IPS DF 6.9 (cell line): Measurements from ENCODE around the gene TARM1.

Experiments
- DNase-seq: peaks from one replicate; pipeline ENCODE4 v3.0.0-alpha.2; 2013; ENCODE audit warnings: low read depth, low spot score
- H3K27ac ChIP-seq: one replicate; pipeline ENCODE4 v1.5.1; 2013; ENCODE audit warnings: low read length, control low read depth
- H3K27me3 ChIP-seq: 2 replicates; pipeline ENCODE4 v1.6.1; 2013; ENCODE audit warnings: mild to moderate bottlenecking, low read length; ENCODE audit not compliant: control insufficient read depth, insufficient read depth
- H3K36me3 ChIP-seq: 2 replicates; pipeline ENCODE4 v1.6.1; 2013; ENCODE audit warnings: low read length; ENCODE audit not compliant: control insufficient read depth, insufficient read depth
- H3K4me1 ChIP-seq: 2 replicates; pipeline ENCODE4 v1.6.1; 2013; ENCODE audit warnings: low read length; ENCODE audit not compliant: control insufficient read depth, insufficient read depth
- H3K4me3 ChIP-seq: 2 replicates; pipeline ENCODE4 v1.5.1; 2013; ENCODE audit warnings: mild to moderate bottlenecking, low read length
- H3K9me3 ChIP-seq: 2 replicates; pipeline ENCODE4 v1.6.1; 2013; ENCODE audit warnings: low read length, inconsistent platforms; ENCODE audit not compliant: control insufficient read depth, insufficient read depth
- WGBS: extraction: QIAGEN DNeasy Blood & Tissue Kit; methylation state at CpG from one replicate; pipeline ENCODE4 v1.1.7; 2013; ENCODE audit warnings: mixed read lengths, missing lambda C conversion rate; ENCODE audit not compliant: insufficient read length, insufficient coverage; 5-methylcytosine and 5-hydroxymethylcytosine counted together

The TARM1 gene

DNA sequence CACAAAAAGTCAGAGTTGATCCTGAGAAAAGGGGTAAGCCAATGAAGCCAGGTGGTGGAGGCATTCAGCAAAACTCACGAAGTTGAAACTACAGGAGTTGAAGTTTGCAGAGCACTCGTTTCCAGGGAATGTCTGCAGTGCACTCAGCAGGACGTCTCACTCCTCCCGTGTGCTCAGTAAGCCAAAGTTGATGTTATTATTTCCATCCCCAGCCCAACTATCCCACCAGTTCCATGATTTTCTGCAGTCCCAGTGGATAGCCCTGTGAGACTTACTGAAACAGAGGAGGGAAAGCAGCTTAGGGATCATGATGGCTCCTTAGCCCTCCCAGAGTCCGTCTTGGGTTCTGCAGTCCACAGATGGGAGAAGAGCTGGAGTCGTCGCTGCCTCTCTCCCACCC is at the start of gene TARM1:
Gene TARM1 (minus strand): TSS at position 334 of the 400 bp plus-strand sequence. CDS start 25 bp downstream, at position 309.
- no peak within 1 kb of the TSS for H3K4me3 ChIP-seq
- no peaks in the 10 kb centered on the region for H3K4me1 ChIP-seq
- no peaks in the 10 kb centered on the region for H3K27me3 ChIP-seq
- DNase-seq: no peak
- H3K9me3 ChIP-seq: peaks cover 2% of the 10 kb centered on the region; the same call in 1 of the 2 replicates
- WGBS: no CpG with 5 or more reads among the region's 7 CpGs
- H3K36me3 ChIP-seq: no peaks in the 10 kb centered on the region
- H3K27ac ChIP-seq: no peak within 1 kb of the TSS

DNA sequence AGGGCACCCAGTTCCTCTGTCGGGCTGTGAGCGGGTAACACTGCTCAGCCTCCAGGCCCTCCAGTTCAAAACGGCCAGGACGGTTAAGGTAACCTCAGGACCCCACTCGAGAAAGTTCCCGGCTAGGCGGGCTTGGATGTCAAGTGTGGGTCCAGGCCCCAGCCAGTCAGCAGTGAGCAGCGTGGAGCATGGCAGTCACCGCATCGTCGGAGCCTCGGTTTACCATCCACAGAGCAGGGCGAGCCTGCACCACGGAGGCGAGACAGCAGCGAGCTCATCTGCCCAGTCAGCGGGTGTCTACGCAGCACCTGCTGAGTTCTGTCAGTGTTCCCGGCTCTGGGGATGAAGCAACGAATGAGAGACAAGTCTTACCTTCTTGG is 48.4 kb upstream of the TARM1 start:
- no CpG with 5 or more reads among the region's 20 CpGs for WGBS
- no peaks in the 10 kb centered on the region for H3K4me1 ChIP-seq
- H3K27me3 ChIP-seq: no peaks in the 10 kb centered on the region
- H3K27ac ChIP-seq: no peak overlapping the region
- DNase-seq: no peak
- no peaks in the 10 kb centered on the region for H3K9me3 ChIP-seq
- peaks cover 37% of the 10 kb centered on the region for H3K36me3 ChIP-seq
- no peak overlapping the region for H3K4me3 ChIP-seq

DNA sequence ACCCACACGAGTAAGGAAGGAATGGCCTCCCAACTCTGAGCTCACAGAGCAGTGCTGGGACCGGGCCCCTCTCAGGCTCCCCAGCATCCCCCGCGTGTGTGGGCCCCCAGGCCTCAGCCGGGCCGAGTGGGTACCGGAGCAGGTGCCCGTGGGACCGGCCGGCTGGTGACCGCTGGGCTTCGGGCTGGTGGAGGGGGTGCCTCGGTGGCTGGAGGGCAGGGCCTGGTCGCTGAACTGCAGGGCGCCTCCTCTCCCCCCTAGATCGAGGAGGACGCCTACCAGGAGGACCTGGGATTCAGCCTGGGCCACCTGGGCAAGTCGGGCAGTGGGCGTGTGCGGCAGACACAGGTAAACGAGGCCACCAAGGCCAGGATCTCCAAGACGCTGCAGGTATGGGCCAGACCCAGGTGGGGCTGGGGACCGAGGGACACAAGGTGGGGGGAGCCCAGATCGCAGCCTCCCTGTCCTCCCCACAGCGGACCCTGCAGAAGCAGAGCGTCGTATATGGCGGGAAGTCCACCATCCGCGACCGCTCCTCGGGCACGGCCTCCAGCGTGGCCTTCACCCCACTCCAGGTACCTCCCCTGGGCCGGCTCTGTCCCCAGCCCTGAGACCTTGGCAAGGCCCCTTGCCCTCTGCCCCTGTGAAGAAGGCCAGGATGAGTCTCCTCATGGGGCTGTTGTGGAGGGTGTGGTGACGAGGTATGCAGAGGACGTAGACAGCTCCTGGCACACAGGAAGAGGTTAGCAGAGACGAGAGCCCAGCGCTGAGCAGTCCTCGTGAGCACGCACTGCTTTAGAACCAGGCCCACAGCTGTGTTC is 47.8 kb upstream of the TARM1 start:
- Histone ChIP-seq H3K4me1 (no peaks in the 10 kb centered on the region), H3K27ac (no peak overlapping the region), H3K9me3 (no peaks in the 10 kb centered on the region), H3K36me3 (peaks cover 43% of the 10 kb centered on the region), H3K4me3 (no peak overlapping the region), H3K27me3 (no peaks in the 10 kb centered on the region)
- WGBS: no CpG with 5 or more reads among the region's 41 CpGs
- DNase-seq: no peak

DNA sequence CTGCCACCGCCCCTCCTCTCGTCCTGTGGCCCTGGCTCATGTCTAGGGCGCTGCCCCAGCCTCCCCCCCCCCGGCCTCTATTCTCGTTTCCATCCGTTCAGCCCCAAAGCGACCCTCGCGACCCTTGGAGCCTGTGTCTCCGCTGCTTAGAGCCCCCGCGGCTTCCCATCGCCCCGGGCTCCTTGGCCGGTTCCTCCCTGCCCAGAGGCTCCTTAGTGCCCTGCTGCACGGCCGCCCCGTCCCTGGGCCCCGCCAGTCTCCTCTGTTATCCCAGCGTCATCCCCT is 47.2 kb upstream of the TARM1 start:
- H3K9me3 ChIP-seq: no peaks in the 10 kb centered on the region
- WGBS: no CpG with 5 or more reads among the region's 20 CpGs
- no peaks in the 10 kb centered on the region for H3K27me3 ChIP-seq
- H3K4me3 ChIP-seq: no peak overlapping the region
- H3K36me3 ChIP-seq: peaks cover 49% of the 10 kb centered on the region
- DNase-seq: no peak
- no peak overlapping the region for H3K27ac ChIP-seq
- H3K4me1 ChIP-seq: no peaks in the 10 kb centered on the region

DNA sequence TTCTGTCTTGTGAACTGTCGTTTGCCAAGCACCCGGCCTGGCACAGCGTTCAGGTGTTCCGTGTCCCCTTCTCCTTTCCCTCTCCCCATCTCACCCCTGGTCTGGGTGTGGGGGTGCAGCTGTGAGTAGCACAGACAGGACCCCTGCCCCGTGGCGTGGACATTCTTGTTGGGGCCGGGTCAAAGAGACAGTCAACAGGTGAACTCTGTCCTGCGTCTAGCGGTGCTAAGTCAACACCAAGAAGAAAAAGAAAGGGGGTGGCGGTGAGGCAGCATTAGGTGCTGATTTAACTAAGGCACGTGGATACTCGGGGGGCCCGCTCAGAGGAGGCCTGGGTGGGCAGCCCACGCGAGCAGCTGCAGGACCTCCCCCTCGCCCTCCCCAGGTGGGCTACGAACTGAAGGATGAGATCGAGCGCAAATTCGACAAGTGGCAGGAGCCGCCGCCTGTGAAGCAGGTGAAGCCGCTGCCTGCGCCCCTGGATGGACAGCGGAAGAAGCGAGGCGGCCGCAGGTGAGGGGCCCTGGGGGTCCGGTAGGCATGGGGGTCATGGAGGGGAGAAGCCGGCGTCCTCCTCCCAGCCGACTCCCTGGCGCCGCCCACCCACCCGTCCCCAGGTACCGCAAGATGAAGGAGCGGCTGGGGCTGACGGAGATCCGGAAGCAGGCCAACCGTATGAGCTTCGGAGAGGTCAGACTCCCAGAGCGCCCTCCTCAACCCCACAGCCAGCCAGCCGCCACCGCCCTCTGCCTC is 46.7 kb upstream of the TARM1 start:
- DNase-seq: no peak
- Histone ChIP-seq H3K36me3 (peaks cover 54% of the 10 kb centered on the region), H3K27me3 (no peaks in the 10 kb centered on the region), H3K27ac (no peak overlapping the region), H3K4me1 (no peaks in the 10 kb centered on the region), H3K9me3 (no peaks in the 10 kb centered on the region), H3K4me3 (no peak overlapping the region)
- no CpG with 5 or more reads among the region's 44 CpGs for WGBS

DNA sequence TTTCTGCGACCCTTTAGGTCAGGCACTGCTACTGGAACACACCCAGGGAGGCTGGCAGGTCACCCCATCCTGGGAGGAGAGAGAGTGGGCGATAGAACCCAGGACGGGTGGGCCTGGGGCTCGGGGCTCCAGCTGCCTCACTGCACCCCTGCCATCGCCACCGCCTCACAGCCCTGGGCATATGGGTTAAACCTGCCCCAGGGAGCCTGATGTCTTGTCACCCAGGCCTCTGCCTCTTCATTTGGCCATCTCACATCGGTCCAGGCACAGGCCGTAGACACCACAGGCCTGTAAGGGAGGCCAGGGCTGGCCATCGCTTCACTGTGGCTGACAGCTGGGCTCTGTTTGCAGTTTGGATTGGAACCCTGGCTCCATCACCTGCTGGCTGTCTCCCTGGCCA is 44.5 kb upstream of the TARM1 start:
- H3K4me1 ChIP-seq: no peaks in the 10 kb centered on the region
- no peaks in the 10 kb centered on the region for H3K27me3 ChIP-seq
- no peak overlapping the region for H3K4me3 ChIP-seq
- WGBS: no CpG with 5 or more reads among the region's 9 CpGs
- H3K36me3 ChIP-seq: peaks cover 62% of the 10 kb centered on the region
- no peak for DNase-seq
- no peaks in the 10 kb centered on the region for H3K9me3 ChIP-seq
- H3K27ac ChIP-seq: no peak overlapping the region

DNA sequence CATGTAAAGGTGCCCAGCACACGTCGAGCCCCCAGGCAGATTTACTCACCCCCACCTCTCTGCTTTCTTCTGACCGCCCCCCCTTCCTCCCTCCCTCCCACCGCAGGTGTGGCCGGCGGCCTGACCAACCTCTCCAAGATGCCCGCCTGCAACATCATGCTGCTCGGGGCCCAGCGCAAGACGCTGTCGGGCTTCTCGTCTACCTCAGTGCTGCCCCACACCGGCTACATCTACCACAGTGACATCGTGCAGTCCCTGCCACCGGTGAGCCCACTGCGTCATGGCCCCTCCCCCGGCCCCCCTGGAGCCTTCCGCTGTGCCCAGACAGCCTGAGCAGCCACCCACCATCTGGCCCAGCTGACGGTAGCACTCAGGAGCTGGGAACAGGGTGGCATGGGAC is 43.2 kb upstream of the TARM1 start:
- Histone ChIP-seq H3K36me3 (peaks cover 64% of the 10 kb centered on the region), H3K4me1 (no peaks in the 10 kb centered on the region)

DNA sequence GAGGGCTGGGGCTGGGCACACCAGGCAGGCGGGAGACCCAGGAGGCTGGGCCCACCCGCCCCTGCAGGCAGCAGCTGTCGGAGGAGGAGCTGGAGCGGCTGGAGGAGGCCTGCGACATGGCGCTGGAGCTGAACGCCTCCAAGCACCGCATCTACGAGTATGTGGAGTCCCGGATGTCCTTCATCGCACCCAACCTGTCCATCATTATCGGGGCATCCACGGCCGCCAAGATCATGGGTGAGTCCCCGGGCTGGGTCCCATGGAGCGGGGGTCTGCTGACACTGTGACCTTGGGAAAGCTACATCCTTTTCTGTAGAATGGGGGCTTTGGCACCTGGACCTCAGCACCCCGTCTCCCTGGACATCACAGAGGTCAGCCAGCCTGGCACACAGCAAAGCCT is 42.5 kb upstream of the TARM1 start:
- peaks cover 57% of the 10 kb centered on the region for H3K36me3 ChIP-seq

More for the DNA sequence above, 43.2 kb upstream of the TARM1 start:
- no peaks in the 10 kb centered on the region for H3K27me3 ChIP-seq
- WGBS: no CpG with 5 or more reads among the region's 19 CpGs
- no peaks in the 10 kb centered on the region for H3K9me3 ChIP-seq
- no peak overlapping the region for H3K27ac ChIP-seq
- no peak overlapping the region for H3K4me3 ChIP-seq
- DNase-seq: no peak

DNA sequence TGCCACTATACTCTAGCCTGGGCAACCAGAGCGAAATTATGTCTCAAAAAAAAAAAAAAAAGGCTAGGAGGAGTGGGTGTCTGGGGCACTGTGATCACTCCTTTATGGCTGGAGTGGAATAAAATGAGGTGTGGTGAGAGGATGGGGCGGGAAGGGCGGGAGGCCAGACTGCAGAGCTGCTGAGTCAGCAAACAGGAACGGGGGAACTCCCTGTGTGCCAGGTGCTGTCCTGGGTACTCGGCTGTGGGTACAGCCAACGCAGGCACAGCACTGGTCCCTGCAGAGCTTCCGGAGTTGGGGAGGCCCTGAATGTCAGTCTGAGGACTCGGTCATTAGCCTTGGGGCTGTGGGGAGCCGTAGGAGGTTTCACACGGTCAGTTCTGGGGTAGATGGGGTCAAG is 40.1 kb upstream of the TARM1 start:
- peaks cover 47% of the 10 kb centered on the region for H3K36me3 ChIP-seq

More for the DNA sequence above, 42.5 kb upstream of the TARM1 start:
- Histone ChIP-seq H3K27ac (no peak overlapping the region), H3K4me1 (no peaks in the 10 kb centered on the region), H3K9me3 (no peaks in the 10 kb centered on the region), H3K27me3 (no peaks in the 10 kb centered on the region), H3K4me3 (no peak overlapping the region)
- no CpG with 5 or more reads among the region's 17 CpGs for WGBS
- DNase-seq: no peak

DNA sequence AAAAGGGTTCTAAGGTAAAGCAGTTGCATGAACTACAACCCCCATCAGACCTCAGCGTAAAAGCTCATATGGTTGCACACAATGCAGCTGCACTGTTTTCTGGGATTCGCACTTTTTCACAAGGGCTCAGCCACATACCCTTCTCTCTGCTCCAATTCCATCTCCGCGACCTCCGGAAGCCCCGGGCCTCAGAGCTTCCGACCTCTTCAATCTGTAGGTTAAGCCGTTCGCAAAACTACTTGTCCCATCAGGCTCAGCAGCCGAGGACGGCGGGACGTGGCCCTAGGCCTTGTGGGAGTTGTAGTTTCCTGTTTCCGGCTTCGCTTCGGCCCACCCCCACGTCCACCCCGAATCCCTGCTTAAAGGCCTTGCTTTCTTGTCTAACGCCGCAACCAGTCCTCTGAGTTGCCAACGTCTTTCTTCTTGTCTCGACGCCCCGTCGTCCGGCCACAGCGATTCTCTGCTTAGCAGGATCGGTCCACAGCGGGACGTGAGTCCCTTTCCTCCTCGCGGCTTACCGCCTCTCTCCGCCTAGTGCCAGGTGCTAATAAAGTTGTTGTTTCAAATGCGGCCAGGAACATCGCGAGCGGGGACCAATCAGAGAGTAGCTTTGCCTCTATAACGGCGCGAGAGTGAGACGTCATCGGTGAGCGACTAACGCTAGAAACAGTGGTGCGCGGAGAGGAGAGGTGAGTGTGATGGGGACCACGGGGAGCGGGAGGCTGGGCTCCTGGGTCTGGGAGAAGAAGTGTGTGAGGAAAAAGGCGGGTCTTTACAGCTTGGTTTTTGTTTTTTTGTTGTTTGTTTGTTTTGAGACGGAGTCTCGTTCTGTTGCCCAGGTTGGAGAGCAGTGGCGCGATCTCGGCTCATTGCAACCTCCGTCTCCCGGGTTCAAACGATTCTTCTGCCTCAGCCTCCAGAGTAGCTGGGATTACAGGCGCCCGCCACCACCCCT is 34.2 kb upstream of the TARM1 start, which contains the start of the genes PRPF31 and TFPT:
Gene PRPF31 (plus strand): TSS at position 646 of the 955 bp plus-strand sequence. CDS start 2,525 bp downstream, outside the sequence.
Gene TFPT (minus strand): TSS at position 549 of the 955 bp plus-strand sequence. CDS start 388 bp downstream, at position 161.
- Histone ChIP-seq H3K36me3 (peaks cover 11% of the 10 kb centered on the region; the same call in 1 of the 2 replicates), H3K9me3 (no peaks in the 10 kb centered on the region), H3K27ac (no peak within 1 kb of the TSS), H3K4me1 (no peaks in the 10 kb centered on the region; the same call in 1 of the 2 replicates), H3K27me3 (no peaks in the 10 kb centered on the region), H3K4me3 (peak within 1 kb of the TSS; percentile 51)
- no CpG with 5 or more reads among the region's 60 CpGs for WGBS
- peak; percentile 97 for DNase-seq

More for the DNA sequence above, 40.1 kb upstream of the TARM1 start:
- DNase-seq: no peak
- Histone ChIP-seq H3K9me3 (no peaks in the 10 kb centered on the region), H3K4me3 (no peak overlapping the region), H3K27me3 (no peaks in the 10 kb centered on the region), H3K27ac (no peak overlapping the region), H3K4me1 (no peaks in the 10 kb centered on the region)
- WGBS: no CpG with 5 or more reads among the region's 10 CpGs
